Choroid plexus epithelial cell (primary cell): ENCODE results near the gene ARAP2.
A peak's percentile ranks its signal among the peaks of the same experiment; 100 is the strongest.

Source experiments
- DNase-seq: peaks from one replicate; pipeline ENCODE4 v3.0.0-alpha.2; 2010; ENCODE audit warnings: low read depth
- H3K4me3 ChIP-seq: 2 replicates; pipeline ENCODE4 v1.5.1; 2011; ENCODE audit warnings: low read depth, mild to moderate bottlenecking, control low read depth, low read length, moderate library complexity
- CTCF ChIP-seq: conservative IDR thresholded peaks from 2 replicates; pipeline ENCODE4 v1.5.1; 2011; ENCODE audit warnings: low read depth, mild to moderate bottlenecking, control low read depth, inconsistent platforms, low read length, moderate library complexity

The ARAP2 gene

GRCh38 chr4:36242629-36243354 lies 1.5 kb downstream of the ARAP2 start:
- peak overlapping the region; percentile 65 for H3K4me3 ChIP-seq
- no peak for TF ChIP-seq CTCF
- no peak for DNase-seq

- no peak for DNase-seq
- no peak for TF ChIP-seq CTCF
- H3K4me3 ChIP-seq: no peak overlapping the region
Observed at GRCh38 chr4:36241771-36242170, 2.5 kb downstream of the ARAP2 start.

GRCh38 chr4:36237366-36238313 lies 6.7 kb downstream of the ARAP2 start:
- no peak for DNase-seq
- no peak for TF ChIP-seq CTCF
- H3K4me3 ChIP-seq: no peak overlapping the region

GRCh38 chr4:36236159-36236558 lies 8.2 kb downstream of the ARAP2 start:
- no peak for DNase-seq
- H3K4me3 ChIP-seq: no peak overlapping the region
- no peak for TF ChIP-seq CTCF

GRCh38 chr4:36235306-36235705 lies 9.0 kb downstream of the ARAP2 start:
- TF ChIP-seq CTCF: no peak
- DNase-seq: peak; percentile 49
- no peak overlapping the region for H3K4me3 ChIP-seq

- DNase-seq: no peak
- no peak for TF ChIP-seq CTCF
Observed at GRCh38 chr4:36233567-36234266, 10.6 kb downstream of the ARAP2 start.

More at GRCh38 chr4:36233567-36234266, 10.6 kb downstream of the ARAP2 start:
- H3K4me3 ChIP-seq: no peak overlapping the region
